ENCODE measurements around the gene PLXNA4. TPM values are rescaled to one million over a fixed set of nuclear protein-coding genes. Genes with fewer than 3 reads are reported as not detected.

Gene PLXNA4
- total RNA-seq, 1 experiment from 2014 or later = not detected

DNA sequence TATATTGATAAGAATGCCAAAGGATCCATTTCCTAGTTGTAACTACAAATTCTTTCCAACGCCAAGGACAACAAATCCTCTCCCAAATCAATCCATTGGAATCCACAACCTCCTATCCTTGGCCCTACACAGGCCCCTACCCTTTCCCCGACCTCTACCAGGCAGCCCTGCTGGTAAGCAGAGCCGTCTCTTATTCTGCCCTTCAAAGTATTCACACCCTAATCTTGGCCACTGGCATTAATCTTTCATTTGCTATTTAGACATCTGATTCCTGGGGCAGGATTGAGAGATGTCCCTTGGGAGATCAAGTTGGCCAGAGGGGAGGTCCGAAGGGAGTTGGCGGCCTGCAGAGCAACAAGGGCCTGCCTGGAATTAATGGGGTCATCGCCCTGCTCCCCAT, 161.4 kb downstream of the PLXNA4 start:
- CTCF ChIA-PET = no interaction called here
- intact Hi-C loops (cut with micrococcal nuclease) = no loop called here

DNA sequence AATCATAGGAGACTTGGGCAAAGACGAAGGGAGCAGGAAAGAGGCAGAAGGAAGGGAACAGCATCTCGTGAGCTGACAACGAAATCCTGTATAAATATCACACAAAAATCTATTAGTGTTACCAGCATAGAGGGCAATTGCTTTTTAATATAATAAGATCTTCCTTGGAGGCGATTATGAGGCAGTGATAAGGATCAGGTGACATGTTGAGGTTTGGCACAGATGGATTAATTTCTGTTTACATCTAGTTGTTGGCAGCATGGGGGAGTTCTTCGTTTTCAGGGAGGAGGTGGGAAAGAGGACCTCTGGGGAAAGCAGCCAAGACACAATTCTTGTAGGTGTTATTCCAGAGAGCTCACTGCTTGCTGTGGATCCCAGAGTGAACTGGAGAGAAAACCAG, 163.8 kb downstream of the PLXNA4 start:
- H3K9me2 ChIP-seq (ENCODE audit: insufficient read depth) = no peaks in the 10 kb centered on the region
- H3K27me3 ChIP-seq (ENCODE audit: insufficient read depth, low read length) = peaks cover 23% of the 10 kb centered on the region
- H3K27ac ChIP-seq (ENCODE audit: low read depth, low read length) = no peak overlapping the region
- H4K20me1 ChIP-seq (ENCODE audit: insufficient read depth) = no peaks in the 10 kb centered on the region
- H3K4me1 ChIP-seq (ENCODE audit: control insufficient read depth in 1 of 2, insufficient read depth in 2 of 2, low read length in 2 of 2) = no peaks in the 10 kb centered on the region
- TF ChIP-seq TCF7L2 (IDR thresholded peaks at IDR 0.05; ENCODE audit: borderline replicate concordance, extremely low read depth, insufficient read depth, insufficient read length) (no peak), YY1 (IDR thresholded peaks at IDR 0.05; ENCODE audit: extremely low read depth, insufficient replicate concordance, low read depth, low read length) (no peak), CEBPB (IDR thresholded peaks at IDR 0.05; ENCODE audit: low read depth) (no peak), ZFX (IDR thresholded peaks at IDR 0.05) (no peak), POLR2AphosphoS5 (IDR thresholded peaks at IDR 0.05; ENCODE audit: low read depth, low read length) (no peak)
- TF ChIP-seq, protein P1, sequence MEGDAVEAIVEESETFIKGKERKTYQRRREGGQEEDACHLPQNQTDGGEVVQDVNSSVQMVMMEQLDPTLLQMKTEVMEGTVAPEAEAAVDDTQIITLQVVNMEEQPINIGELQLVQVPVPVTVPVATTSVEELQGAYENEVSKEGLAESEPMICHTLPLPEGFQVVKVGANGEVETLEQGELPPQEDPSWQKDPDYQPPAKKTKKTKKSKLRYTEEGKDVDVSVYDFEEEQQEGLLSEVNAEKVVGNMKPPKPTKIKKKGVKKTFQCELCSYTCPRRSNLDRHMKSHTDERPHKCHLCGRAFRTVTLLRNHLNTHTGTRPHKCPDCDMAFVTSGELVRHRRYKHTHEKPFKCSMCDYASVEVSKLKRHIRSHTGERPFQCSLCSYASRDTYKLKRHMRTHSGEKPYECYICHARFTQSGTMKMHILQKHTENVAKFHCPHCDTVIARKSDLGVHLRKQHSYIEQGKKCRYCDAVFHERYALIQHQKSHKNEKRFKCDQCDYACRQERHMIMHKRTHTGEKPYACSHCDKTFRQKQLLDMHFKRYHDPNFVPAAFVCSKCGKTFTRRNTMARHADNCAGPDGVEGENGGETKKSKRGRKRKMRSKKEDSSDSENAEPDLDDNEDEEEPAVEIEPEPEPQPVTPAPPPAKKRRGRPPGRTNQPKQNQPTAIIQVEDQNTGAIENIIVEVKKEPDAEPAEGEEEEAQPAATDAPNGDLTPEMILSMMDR (IDR thresholded peaks at IDR 0.05 in 2 of 3, conservative IDR thresholded peaks at IDR 0.05 in 1 of 3; ENCODE audit: borderline replicate concordance in 1 of 3, insufficient read depth in 1 of 3, low read depth in 2 of 3, low read length in 2 of 3) = no peak
- TF ChIP-seq, protein P2, sequence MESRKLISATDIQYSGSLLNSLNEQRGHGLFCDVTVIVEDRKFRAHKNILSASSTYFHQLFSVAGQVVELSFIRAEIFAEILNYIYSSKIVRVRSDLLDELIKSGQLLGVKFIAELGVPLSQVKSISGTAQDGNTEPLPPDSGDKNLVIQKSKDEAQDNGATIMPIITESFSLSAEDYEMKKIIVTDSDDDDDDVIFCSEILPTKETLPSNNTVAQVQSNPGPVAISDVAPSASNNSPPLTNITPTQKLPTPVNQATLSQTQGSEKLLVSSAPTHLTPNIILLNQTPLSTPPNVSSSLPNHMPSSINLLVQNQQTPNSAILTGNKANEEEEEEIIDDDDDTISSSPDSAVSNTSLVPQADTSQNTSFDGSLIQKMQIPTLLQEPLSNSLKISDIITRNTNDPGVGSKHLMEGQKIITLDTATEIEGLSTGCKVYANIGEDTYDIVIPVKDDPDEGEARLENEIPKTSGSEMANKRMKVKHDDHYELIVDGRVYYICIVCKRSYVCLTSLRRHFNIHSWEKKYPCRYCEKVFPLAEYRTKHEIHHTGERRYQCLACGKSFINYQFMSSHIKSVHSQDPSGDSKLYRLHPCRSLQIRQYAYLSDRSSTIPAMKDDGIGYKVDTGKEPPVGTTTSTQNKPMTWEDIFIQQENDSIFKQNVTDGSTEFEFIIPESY (IDR thresholded peaks at IDR 0.05; ENCODE audit: extremely low read depth, insufficient replicate concordance, low read length) = no peak
- no peak overlapping the region for H2AFZ ChIP-seq (ENCODE audit: low read depth, low read length, poor library complexity, severe bottlenecking)
- H3K36me3 ChIP-seq (ENCODE audit: control insufficient read depth in 1 of 2, insufficient read depth in 2 of 2, low read length in 2 of 2) = no peaks in the 10 kb centered on the region
- H3K4me2 ChIP-seq (ENCODE audit: low read length) = no peak overlapping the region
- ATAC-seq (no peak), DNase-seq (ENCODE audit: low read depth, low spot score) (no peak)
- ChIA-PET CTCF (no interaction called here), POLR2A (no interaction called here), RAD21 (ENCODE audit: low non-redundant PET in 1 of 2, low total read pairs in 2 of 2, uncharacterized antibody in 2 of 2, unreplicated experiment in 2 of 2) (no interaction called here)
- no peaks in the 10 kb centered on the region for H3K9me3 ChIP-seq (ENCODE audit: control insufficient read depth in 1 of 2, insufficient read depth in 1 of 2, low read depth in 1 of 2, low read length in 2 of 2)
- no peak overlapping the region for H3K4me3 ChIP-seq (replicated peaks in 1 of 2; ENCODE audit: low read depth in 1 of 2, low read length in 2 of 2)
- H3K79me2 ChIP-seq (ENCODE audit: insufficient read depth, low read length) = no peaks in the 10 kb centered on the region
- intact Hi-C loops (cut with micrococcal nuclease) = no loop called here
- no peak overlapping the region for H3K9ac ChIP-seq (ENCODE audit: low read length)
- no TSS peak for BruUV-seq (replicated peaks)

More for the DNA sequence above, 161.4 kb downstream of the PLXNA4 start:
- Histone ChIP-seq H3K4me3 (replicated peaks in 1 of 2; ENCODE audit: low read depth in 1 of 2, low read length in 2 of 2) (no peak overlapping the region), H3K4me1 (ENCODE audit: control insufficient read depth in 1 of 2, insufficient read depth in 2 of 2, low read length in 2 of 2) (no peaks in the 10 kb centered on the region), H3K9me2 (ENCODE audit: insufficient read depth) (no peaks in the 10 kb centered on the region), H3K79me2 (ENCODE audit: insufficient read depth, low read length) (no peaks in the 10 kb centered on the region), H3K9ac (ENCODE audit: low read length) (no peak overlapping the region), H3K9me3 (ENCODE audit: control insufficient read depth in 1 of 2, insufficient read depth in 1 of 2, low read depth in 1 of 2, low read length in 2 of 2) (no peaks in the 10 kb centered on the region), H3K36me3 (ENCODE audit: control insufficient read depth in 1 of 2, insufficient read depth in 2 of 2, low read length in 2 of 2) (no peaks in the 10 kb centered on the region), H2AFZ (ENCODE audit: low read depth, low read length, poor library complexity, severe bottlenecking) (no peak overlapping the region), H4K20me1 (ENCODE audit: insufficient read depth) (no peaks in the 10 kb centered on the region), H3K4me2 (ENCODE audit: low read length) (no peak overlapping the region), H3K27me3 (ENCODE audit: insufficient read depth, low read length) (peaks cover 47% of the 10 kb centered on the region), H3K27ac (ENCODE audit: low read depth, low read length) (no peak overlapping the region)
- BruUV-seq (replicated peaks) = no TSS peak
- ATAC-seq = no peak
- DNase-seq (ENCODE audit: low read depth, low spot score) = no peak
- ChIA-PET POLR2A (no interaction called here), RAD21 (ENCODE audit: low non-redundant PET in 1 of 2, low total read pairs in 2 of 2, uncharacterized antibody in 2 of 2, unreplicated experiment in 2 of 2) (no interaction called here)
- TF ChIP-seq, protein P2 (IDR thresholded peaks at IDR 0.05; ENCODE audit: extremely low read depth, insufficient replicate concordance, low read length) = no peak
- no peak for TF ChIP-seq SIN3A (IDR thresholded peaks at IDR 0.05; ENCODE audit: low read depth)
